Fibroblast of skin of right quadriceps (primary cell): ENCODE data around the gene TUFM.
"Not testable (repeated sequence)": the region's sequence is repeated elsewhere in the genome, so short reads cannot be mapped to it uniquely, and the experiment has no call there.

Source experiments
- DNase-seq: peaks from one replicate; pipeline ENCODE4 v3.0.0-alpha.2; 2013

TUFM gene

GRCh38 chr16:28837672-28838557 lies 8.2 kb downstream of the TUFM start:
- no peak for DNase-seq

- DNase-seq = no peak
Observed at GRCh38 chr16:28836761-28837064, 9.4 kb downstream of the TUFM start.

- DNase-seq = no peak
Observed at GRCh38 chr16:28835864-28836760, 10.0 kb downstream of the TUFM start.

GRCh38 chr16:28834873-28835863 lies 11.0 kb downstream of the TUFM start:
- DNase-seq = no peak

- no peak for DNase-seq
Observed at GRCh38 chr16:28834349-28834748, 11.8 kb downstream of the TUFM start.

- no peak for DNase-seq
Observed at GRCh38 chr16:28830531-28830930, 15.6 kb downstream of the TUFM start.

- DNase-seq = no peak
Observed at GRCh38 chr16:28829747-28830146, 16.4 kb downstream of the TUFM start.

GRCh38 chr16:28826141-28826540 lies 20.0 kb downstream of the TUFM start:
- no peak for DNase-seq

- no peak for DNase-seq
Observed at GRCh38 chr16:28824717-28824973, 21.5 kb downstream of the TUFM start.

GRCh38 chr16:28823873-28824716 lies 22.1 kb downstream of the TUFM start:
- peak; percentile 98 for DNase-seq

- no peak for DNase-seq
Observed at GRCh38 chr16:28823291-28823872, 22.8 kb downstream of the TUFM start.

GRCh38 chr16:28822520-28823290 lies 23.4 kb downstream of the TUFM start, which contains the start of gene ATXN2L:
Gene ATXN2L, plus strand, starts transcription at chr16:28822999. Its CDS starts 261 bp downstream, at chr16:28823260.
- DNase-seq = peak; percentile 97

GRCh38 chr16:28821874-28822519 lies 24.2 kb downstream of the TUFM start:
- DNase-seq = no peak

GRCh38 chr16:28820546-28820945 lies 25.6 kb downstream of the TUFM start:
- not testable (repeated sequence) for DNase-seq

GRCh38 chr16:28820016-28820415 lies 26.1 kb downstream of the TUFM start:
- no peak for DNase-seq

- not testable (repeated sequence) for DNase-seq
Observed at GRCh38 chr16:28807445-28808120, 38.6 kb downstream of the TUFM start.

- DNase-seq = peak; percentile 59
Observed at GRCh38 chr16:28802235-28803019, 43.7 kb downstream of the TUFM start.
